AG09319 (cell line): ENCODE results near the gene P2RX1.
A peak's percentile ranks its signal among the peaks of the same experiment; 100 is the strongest.

ENCODE experiments used
- DNase-seq: peaks from one replicate; pipeline ENCODE4 v3.0.0-alpha.2; 2010; ENCODE audit warnings: low read depth; ENCODE audit errors: extremely low read depth
- TF ChIP-seq, protein P1 (sequence below): IDR thresholded peaks from 2 replicates; pipeline ENCODE4 v1.5.1; 2011; ENCODE audit warnings: low read depth, mild to moderate bottlenecking, inconsistent platforms, low read length, moderate library complexity

Gene P2RX1

DNA sequence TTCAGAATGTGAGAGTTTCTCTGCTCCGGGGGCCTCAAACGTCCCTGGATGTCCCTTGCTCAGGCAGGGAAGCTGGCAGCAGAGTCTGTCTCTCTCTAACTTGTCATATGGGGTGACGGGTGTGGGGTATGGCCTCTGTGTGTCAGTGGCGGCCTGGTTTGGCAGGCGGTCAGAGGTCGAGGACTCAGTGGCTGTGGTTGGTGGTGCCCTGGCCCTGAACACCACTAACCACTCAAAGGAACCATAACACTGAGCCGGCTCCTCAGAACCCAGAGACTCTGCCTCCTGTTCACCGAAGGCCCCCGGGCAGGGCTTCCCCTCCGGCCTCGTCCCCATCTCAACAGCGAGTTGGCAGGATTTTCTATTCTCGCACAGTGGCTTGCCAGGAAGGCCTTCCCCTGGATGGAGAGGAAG, 677 bp downstream of the P2RX1 start:
- TF ChIP-seq, protein P1, sequence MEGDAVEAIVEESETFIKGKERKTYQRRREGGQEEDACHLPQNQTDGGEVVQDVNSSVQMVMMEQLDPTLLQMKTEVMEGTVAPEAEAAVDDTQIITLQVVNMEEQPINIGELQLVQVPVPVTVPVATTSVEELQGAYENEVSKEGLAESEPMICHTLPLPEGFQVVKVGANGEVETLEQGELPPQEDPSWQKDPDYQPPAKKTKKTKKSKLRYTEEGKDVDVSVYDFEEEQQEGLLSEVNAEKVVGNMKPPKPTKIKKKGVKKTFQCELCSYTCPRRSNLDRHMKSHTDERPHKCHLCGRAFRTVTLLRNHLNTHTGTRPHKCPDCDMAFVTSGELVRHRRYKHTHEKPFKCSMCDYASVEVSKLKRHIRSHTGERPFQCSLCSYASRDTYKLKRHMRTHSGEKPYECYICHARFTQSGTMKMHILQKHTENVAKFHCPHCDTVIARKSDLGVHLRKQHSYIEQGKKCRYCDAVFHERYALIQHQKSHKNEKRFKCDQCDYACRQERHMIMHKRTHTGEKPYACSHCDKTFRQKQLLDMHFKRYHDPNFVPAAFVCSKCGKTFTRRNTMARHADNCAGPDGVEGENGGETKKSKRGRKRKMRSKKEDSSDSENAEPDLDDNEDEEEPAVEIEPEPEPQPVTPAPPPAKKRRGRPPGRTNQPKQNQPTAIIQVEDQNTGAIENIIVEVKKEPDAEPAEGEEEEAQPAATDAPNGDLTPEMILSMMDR, result no peak
- no peak for DNase-seq

DNA sequence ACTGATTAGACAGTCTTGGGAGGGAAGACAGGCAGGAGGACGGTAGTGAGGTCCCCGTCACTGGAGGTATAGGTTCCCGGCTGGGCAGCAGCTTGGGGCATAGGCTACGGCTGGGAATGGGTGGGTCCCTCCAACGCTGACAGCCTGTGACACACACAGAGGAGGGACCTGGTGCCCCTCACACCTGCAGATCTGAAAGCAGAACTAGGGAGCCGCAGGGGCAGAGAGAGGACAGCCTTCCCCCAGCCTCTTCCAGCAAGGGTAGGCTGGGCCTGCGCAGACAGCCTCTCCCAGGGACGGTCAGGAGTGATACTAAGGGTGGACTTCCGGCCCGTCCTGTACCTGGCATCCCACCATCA, 2.0 kb downstream of the P2RX1 start:
- TF ChIP-seq, protein P1, result no peak
- no peak for DNase-seq

DNA sequence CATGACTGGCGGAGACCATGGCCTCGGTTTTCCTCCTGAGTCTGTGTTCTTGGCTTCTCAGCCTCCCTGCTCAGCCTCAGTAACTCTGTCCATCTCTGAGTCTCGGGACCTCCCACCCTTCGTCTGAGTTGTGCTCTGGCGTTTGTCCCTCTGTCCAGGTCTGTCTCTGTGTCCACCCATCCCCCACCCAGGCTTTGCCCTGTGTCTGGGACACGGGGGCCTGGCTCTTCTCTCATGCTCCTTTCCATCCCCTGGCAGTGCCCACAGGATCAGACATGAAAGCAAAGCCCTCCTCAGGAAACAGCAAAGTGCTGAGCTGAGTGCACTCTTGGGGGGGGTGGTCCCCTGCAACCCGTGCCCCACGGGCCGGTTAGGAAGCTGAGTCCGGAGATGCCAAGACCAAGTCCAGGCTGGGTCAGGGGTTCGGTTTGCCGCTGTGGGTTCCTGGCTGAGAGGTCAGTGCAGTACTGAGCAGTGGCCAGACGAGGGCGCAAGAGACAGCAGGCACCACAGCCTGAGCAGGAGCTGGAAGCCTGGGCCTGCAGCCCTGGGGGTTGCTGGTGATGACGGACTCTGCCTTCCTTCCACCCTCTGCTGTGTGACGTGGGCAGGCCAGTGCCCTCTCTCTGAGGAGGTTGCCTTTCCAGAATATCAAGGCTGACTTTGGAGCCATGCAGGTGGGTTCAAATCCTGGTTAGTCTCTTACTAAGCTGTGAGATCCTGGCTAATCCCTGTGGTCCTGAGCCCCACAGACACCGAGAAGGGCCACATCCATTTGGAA, 2.5 kb downstream of the P2RX1 start:
- TF ChIP-seq, protein P1, result peak; percentile 98
- no peak for DNase-seq

DNA sequence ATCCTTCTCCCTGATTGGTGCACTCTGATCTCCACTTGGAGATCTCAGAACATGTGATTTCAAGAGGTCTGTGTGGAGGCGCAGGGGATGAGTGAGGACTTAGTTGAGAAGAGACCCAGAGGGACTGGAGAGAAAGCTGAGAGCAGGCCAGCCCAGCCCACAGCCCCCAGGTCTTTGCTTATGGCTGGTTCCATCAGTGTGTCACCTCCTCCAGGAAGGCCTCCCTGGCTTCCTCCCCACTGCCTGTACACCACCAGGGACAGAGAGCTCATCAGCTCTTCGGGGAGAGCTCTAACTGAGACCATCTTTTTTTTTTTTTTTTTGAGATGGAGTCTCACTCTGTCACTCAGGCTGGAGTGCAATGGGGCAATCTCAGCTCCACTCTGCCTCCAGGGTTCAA, 3.4 kb downstream of the P2RX1 start:
- no peak for DNase-seq
- TF ChIP-seq, protein P1, result no peak

DNA sequence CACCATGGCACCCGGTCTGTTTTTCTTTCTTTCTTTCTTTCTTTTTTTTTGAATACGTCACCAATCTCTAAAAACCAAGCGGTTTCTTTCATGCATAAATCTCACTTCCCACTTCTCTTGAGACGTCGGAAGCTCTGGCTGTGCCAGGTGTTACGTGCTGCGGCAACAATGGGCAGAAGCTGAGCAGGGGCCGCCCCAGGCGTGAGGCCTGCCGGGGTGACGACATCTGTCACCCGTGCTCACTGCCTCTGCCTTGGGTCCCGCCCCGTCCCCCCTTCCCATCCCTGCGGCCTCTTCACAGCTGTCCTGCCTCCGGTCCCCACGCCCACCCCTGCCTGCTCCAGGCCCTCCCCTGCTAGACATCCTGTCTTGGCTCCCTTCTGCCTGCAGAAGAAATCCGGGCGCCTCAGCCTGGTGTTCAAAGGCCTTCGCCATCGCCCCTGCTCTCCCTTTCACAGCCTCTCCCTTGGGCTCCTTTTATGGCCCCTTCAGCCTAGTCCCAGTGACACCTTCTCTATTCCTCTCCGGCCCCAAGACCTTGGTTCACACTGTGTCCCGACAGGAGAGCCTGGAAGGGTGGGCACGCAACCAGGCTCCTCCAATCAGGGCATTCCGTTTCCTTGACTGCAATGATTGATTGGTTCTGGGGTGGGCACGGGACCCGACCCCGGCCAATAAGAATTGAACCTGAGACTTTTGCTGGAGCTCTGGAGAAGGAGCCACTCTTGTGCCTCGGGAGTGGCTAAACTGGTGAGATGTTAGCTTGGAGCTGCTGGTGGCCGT, 4.8 kb downstream of the P2RX1 start:
- TF ChIP-seq, protein P1, result no peak
- DNase-seq, result no peak

DNA sequence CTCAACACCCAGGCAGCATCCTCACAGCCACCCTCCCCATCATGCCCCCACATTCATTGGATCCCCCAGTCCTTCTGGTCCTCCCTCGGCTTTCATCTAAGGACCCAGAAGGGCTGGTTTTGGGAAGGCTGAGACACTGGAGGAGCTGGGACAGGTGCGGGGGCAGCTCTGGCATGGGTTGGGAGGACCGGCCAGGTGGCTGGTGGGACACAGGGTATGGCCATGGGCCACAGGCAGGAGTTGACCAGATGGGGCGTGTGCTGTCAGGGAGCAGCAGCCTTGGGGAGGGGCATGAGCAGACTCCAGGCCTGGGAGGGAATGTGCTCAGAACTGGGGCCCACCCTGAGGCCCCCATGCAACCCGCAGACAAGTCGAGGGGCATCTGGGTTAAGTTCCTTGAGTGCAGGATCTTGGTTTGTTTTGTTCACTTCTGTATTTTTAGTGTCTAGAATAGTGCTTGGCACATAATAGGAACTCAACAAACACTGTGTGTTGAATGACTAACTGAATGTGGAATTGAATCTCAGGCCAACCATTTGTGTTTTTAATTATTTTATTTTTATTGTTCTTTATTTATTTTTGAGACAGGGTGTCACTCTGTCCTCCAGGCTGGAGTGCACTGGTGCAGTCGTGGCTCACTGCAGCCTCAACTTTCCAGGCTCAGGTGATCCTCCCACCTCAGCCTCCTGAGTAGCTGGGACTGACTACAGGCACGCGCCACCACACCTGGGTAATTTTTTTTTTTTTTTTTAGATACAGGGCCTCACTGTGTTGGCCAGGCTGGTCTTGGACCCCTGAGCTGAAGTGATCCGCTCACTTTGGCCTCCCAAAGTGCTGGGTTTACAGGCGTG, 5.6 kb downstream of the P2RX1 start:
- TF ChIP-seq, protein P1, result no peak
- DNase-seq, result no peak
